ENCODE results near the gene SCN8A. TPM values are rescaled to one million over a fixed set of nuclear protein-coding genes. Genes with fewer than 3 reads are reported as not detected.
A peak's percentile ranks its signal among the peaks of the same experiment; 100 is the strongest.
"Not testable (repeated sequence)": the region's sequence is repeated elsewhere in the genome, so short reads cannot be mapped to it uniquely, and the experiment has no call there.

The SCN8A gene
- 0.26 TPM for polyA plus RNA-seq (2013)

DNA sequence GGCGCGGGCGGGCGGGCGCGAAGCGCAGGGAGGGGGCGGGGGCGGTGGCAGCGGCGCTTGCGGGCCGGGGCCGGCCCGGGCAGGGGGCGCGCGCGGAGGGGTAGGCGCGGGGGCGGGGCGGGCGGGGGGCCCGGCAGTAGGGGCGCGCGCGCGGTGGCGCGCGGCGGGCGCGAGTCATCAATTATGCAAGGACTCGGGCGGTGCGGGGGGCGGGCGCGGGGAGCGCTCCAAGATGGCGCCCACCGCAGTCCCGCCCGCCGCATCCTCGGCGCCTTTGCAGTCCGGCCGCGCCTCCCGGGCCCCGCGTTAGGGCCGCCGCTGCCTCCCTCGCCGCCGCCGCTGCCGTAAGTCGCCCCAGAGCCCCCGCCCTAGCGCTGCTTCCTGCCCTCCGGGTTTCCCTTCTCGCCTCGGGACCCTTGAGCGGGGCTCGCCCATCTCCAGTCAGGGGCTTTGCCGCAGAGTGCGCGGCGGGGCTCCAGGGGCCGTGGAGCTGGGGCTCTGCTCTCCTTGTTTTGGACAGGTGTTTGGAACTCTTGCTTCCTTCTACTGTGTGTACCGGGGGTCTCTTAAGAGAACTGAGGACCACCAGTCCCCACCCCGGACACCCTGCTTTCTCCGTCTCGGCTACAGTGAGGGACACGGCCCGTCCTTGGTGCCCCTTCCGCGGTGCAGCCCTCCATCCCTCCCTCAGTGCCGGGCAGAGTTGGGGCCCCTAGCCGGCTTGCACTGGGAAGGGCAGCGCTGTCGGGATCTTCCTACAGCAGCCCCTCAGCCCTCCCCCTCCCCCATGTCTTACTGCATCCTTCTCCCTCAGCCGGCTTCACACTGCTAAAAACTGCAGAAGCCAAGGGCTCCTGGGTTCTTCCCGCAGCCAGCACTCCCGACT lies at the start of gene SCN8A:
TSS of gene SCN8A (plus strand) at position 218 of the 886 bp plus-strand sequence. CDS start 71,585 bp downstream, outside the sequence.
- Histone ChIP-seq H3K27ac (ENCODE audit: insufficient read depth in 1 of 2, low read depth in 1 of 2, low read length in 2 of 2, poor library complexity in 1 of 2, severe bottlenecking in 2 of 2) (no peak within 1 kb of the TSS), H3K4me1 (ENCODE audit: control extremely low read depth in 1 of 4, control insufficient read depth in 4 of 4, insufficient read depth in 4 of 4, low read length in 3 of 4) (peaks cover 3 to 16% (median 12%) of the 10 kb centered on the region in 4 experiments), H3K27me3 (replicated peaks in 2 of 5; ENCODE audit: control insufficient read depth in 4 of 5, insufficient read depth in 5 of 5, low read length in 4 of 5) (peaks cover 11 to 36% (median 23%) of the 10 kb centered on the region in 5 experiments), H3K9me3 (ENCODE audit: control extremely low read depth in 1 of 5, control insufficient read depth in 4 of 5, insufficient read depth in 2 of 5, low read depth in 1 of 5, low read length in 4 of 5) (no peaks in the 10 kb centered on the region), H3K36me3 (ENCODE audit: control insufficient read depth in 4 of 4, insufficient read depth in 4 of 4, low read length in 3 of 4) (no peaks in the 10 kb centered on the region), H3K4me3 (ENCODE audit: control insufficient read depth in 1 of 7, extremely low read depth in 1 of 7, insufficient read depth in 4 of 7, low read depth in 2 of 7, low read length in 6 of 7) (peak within 1 kb of the TSS; percentile 29 to 78 (median 65))
- peak; percentile 46 to 72 (median 63) for DNase-seq
- ChIA-PET POLR2A (interaction anchor here (0.6 to 0.7 kb wide), 2 partner anchors 165 to 274 kb away, joined by 3 to 4 read pairs; no protein-coding TSS in a partner anchor), CTCF (interaction anchor here (0.7 to 1.6 kb wide), 2 partner anchors 21 to 63 kb away, joined by 3 to 4 read pairs; no protein-coding TSS in a partner anchor)
- WGBS (ENCODE audit: insufficient coverage), result under 1% methylated on average over 57 of the region's 91 CpGs

DNA sequence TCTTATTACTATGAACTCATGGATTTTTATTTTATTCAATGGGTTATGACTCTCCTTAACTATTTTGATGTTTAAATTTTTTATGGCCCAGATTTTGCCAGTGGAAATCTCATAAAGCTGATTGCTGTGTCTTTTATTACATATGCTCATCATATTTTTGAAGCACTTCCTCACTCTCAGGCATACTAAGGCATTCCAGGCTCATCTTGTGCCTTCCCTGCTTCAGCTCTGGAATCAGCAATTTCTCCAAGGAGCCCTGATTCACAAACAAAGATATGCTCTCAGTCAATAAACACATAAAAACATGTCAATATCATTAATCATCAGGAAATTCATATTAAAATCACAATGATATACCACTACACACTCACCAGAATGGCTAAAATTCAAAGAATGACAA lies 44.9 kb upstream of the SCN8A start:
- H3K9me3 ChIP-seq (ENCODE audit: control extremely low read depth in 1 of 5, control insufficient read depth in 4 of 5, insufficient read depth in 2 of 5, low read depth in 1 of 5, low read length in 4 of 5), result no peaks in the 10 kb centered on the region
- no peak overlapping the region for H3K4me3 ChIP-seq (ENCODE audit: control insufficient read depth in 1 of 7, extremely low read depth in 1 of 7, insufficient read depth in 4 of 7, low read depth in 2 of 7, low read length in 6 of 7)
- no peak overlapping the region for H3K27ac ChIP-seq (ENCODE audit: insufficient read depth in 1 of 2, low read depth in 1 of 2, low read length in 2 of 2, poor library complexity in 1 of 2, severe bottlenecking in 2 of 2)
- no peaks in the 10 kb centered on the region for H3K36me3 ChIP-seq (ENCODE audit: control insufficient read depth in 4 of 4, insufficient read depth in 4 of 4, low read length in 3 of 4)
- H3K27me3 ChIP-seq (replicated peaks in 2 of 5; ENCODE audit: control insufficient read depth in 4 of 5, insufficient read depth in 5 of 5, low read length in 4 of 5), result no peaks in the 10 kb centered on the region
- H3K4me1 ChIP-seq (ENCODE audit: control extremely low read depth in 1 of 4, control insufficient read depth in 4 of 4, insufficient read depth in 4 of 4, low read length in 3 of 4), result no peaks in the 10 kb centered on the region
- DNase-seq, result no peak
- POLR2A ChIA-PET, result no interaction called here
- CTCF ChIA-PET, result interaction anchor here (1.2 kb wide), 1 partner anchor 14 kb away, joined by 6 read pairs; no protein-coding TSS in a partner anchor

DNA sequence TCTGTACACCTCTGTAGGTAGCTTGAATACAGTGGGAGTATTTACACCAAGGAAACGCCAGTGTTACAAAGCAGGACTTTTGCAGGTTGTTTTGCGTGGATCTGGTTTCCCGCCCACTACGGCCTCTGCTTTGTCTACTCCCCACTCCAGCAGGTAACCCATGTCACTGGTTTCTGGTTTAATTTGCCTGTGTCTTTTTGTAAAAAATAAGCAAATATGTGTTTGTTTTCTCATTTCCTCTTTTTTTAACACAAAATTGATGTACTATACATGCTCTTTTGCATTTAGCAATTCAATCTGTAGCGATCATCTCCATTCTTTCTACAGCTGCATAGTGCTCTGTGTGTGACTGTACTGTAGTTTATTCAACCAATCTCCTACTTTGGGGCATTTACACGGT lies 43.4 kb upstream of the SCN8A start:
- CTCF ChIA-PET, result no interaction called here
- POLR2A ChIA-PET, result no interaction called here
- Histone ChIP-seq H3K36me3 (ENCODE audit: control insufficient read depth in 4 of 4, insufficient read depth in 4 of 4, low read length in 3 of 4) (no peaks in the 10 kb centered on the region), H3K9me3 (ENCODE audit: control extremely low read depth in 1 of 5, control insufficient read depth in 4 of 5, insufficient read depth in 2 of 5, low read depth in 1 of 5, low read length in 4 of 5) (no peaks in the 10 kb centered on the region), H3K27me3 (replicated peaks in 2 of 5; ENCODE audit: control insufficient read depth in 4 of 5, insufficient read depth in 5 of 5, low read length in 4 of 5) (peaks cover 0 to 4% (median 0%) of the 10 kb centered on the region in 5 experiments), H3K27ac (ENCODE audit: insufficient read depth in 1 of 2, low read depth in 1 of 2, low read length in 2 of 2, poor library complexity in 1 of 2, severe bottlenecking in 2 of 2) (no peak overlapping the region), H3K4me1 (ENCODE audit: control extremely low read depth in 1 of 4, control insufficient read depth in 4 of 4, insufficient read depth in 4 of 4, low read length in 3 of 4) (no peaks in the 10 kb centered on the region), H3K4me3 (ENCODE audit: control insufficient read depth in 1 of 7, extremely low read depth in 1 of 7, insufficient read depth in 4 of 7, low read depth in 2 of 7, low read length in 6 of 7) (no peak overlapping the region)
- 96% methylated on average over 4 of the region's 6 CpGs for WGBS (ENCODE audit: insufficient coverage)
- no peak for DNase-seq

DNA sequence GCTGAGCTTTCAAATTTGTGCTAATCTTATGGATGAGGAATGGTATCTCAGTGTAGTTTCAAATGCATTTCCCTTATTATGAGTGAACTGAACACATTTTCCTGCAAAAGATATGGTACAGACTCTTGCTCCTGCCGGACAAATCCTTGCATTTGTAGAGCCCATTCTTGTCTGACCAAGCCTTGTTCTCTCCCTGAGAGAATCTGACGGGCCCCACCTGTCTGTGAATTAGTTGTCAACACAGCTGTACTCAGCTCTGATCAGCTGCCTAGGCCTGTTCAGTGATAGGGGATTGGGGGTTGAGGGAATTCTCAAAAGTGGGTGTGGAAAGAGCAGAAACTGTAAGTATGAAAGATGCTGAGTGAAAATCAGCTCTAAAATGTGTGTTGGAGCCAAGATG lies 42.8 kb upstream of the SCN8A start:
- H3K36me3 ChIP-seq (ENCODE audit: control insufficient read depth in 4 of 4, insufficient read depth in 4 of 4, low read length in 3 of 4), result no peaks in the 10 kb centered on the region
- ChIA-PET POLR2A (no interaction called here), CTCF (no interaction called here)
- 97% methylated on average over 2 of the region's 2 CpGs for WGBS (ENCODE audit: insufficient coverage)
- no peak overlapping the region for H3K27ac ChIP-seq (ENCODE audit: insufficient read depth in 1 of 2, low read depth in 1 of 2, low read length in 2 of 2, poor library complexity in 1 of 2, severe bottlenecking in 2 of 2)
- peaks cover 0 to 4% (median 0%) of the 10 kb centered on the region in 5 experiments for H3K27me3 ChIP-seq (replicated peaks in 2 of 5; ENCODE audit: control insufficient read depth in 4 of 5, insufficient read depth in 5 of 5, low read length in 4 of 5)
- no peak for DNase-seq
- no peaks in the 10 kb centered on the region for H3K4me1 ChIP-seq (ENCODE audit: control extremely low read depth in 1 of 4, control insufficient read depth in 4 of 4, insufficient read depth in 4 of 4, low read length in 3 of 4)
- no peak overlapping the region for H3K4me3 ChIP-seq (ENCODE audit: control insufficient read depth in 1 of 7, extremely low read depth in 1 of 7, insufficient read depth in 4 of 7, low read depth in 2 of 7, low read length in 6 of 7)
- H3K9me3 ChIP-seq (ENCODE audit: control extremely low read depth in 1 of 5, control insufficient read depth in 4 of 5, insufficient read depth in 2 of 5, low read depth in 1 of 5, low read length in 4 of 5), result peaks cover 0 to 3% (median 0%) of the 10 kb centered on the region in 5 experiments

DNA sequence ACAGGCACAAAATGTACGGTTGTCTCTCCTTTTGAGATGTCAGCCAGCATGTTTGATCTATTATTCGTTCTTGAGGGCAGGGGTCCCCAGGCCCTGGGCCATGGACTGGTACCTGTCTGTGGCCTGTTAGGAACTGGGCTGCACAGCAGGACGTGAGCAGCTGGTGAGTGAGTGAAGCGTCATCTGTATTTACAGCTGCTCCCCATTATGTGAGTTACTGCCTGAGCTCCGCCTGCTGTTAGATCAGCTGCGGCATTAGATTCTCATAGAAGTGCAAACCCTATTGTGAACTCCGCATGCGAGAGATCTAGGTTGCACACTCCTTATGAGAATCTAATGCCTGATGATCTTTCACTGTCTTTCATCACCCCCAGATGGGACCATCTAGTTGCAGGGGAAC lies 41.4 kb upstream of the SCN8A start:
- Histone ChIP-seq H3K9me3 (ENCODE audit: control extremely low read depth in 1 of 5, control insufficient read depth in 4 of 5, insufficient read depth in 2 of 5, low read depth in 1 of 5, low read length in 4 of 5) (peaks cover 0 to 11% (median 2%) of the 10 kb centered on the region in 5 experiments), H3K27ac (ENCODE audit: insufficient read depth in 1 of 2, low read depth in 1 of 2, low read length in 2 of 2, poor library complexity in 1 of 2, severe bottlenecking in 2 of 2) (no peak overlapping the region), H3K4me1 (ENCODE audit: control extremely low read depth in 1 of 4, control insufficient read depth in 4 of 4, insufficient read depth in 4 of 4, low read length in 3 of 4) (no peaks in the 10 kb centered on the region), H3K27me3 (replicated peaks in 2 of 5; ENCODE audit: control insufficient read depth in 4 of 5, insufficient read depth in 5 of 5, low read length in 4 of 5) (peaks cover 0 to 4% (median 0%) of the 10 kb centered on the region in 5 experiments), H3K36me3 (ENCODE audit: control insufficient read depth in 4 of 4, insufficient read depth in 4 of 4, low read length in 3 of 4) (no peaks in the 10 kb centered on the region), H3K4me3 (ENCODE audit: control insufficient read depth in 1 of 7, extremely low read depth in 1 of 7, insufficient read depth in 4 of 7, low read depth in 2 of 7, low read length in 6 of 7) (no peak overlapping the region)
- 100% methylated on average over 6 of the region's 8 CpGs for WGBS (ENCODE audit: insufficient coverage)
- ChIA-PET CTCF (interaction anchor here (1.1 to 1.2 kb wide), 3 partner anchors 10 to 126 kb away, joined by 3 to 4 read pairs (median 3); no protein-coding TSS in a partner anchor), POLR2A (no interaction called here)
- DNase-seq, result no peak

DNA sequence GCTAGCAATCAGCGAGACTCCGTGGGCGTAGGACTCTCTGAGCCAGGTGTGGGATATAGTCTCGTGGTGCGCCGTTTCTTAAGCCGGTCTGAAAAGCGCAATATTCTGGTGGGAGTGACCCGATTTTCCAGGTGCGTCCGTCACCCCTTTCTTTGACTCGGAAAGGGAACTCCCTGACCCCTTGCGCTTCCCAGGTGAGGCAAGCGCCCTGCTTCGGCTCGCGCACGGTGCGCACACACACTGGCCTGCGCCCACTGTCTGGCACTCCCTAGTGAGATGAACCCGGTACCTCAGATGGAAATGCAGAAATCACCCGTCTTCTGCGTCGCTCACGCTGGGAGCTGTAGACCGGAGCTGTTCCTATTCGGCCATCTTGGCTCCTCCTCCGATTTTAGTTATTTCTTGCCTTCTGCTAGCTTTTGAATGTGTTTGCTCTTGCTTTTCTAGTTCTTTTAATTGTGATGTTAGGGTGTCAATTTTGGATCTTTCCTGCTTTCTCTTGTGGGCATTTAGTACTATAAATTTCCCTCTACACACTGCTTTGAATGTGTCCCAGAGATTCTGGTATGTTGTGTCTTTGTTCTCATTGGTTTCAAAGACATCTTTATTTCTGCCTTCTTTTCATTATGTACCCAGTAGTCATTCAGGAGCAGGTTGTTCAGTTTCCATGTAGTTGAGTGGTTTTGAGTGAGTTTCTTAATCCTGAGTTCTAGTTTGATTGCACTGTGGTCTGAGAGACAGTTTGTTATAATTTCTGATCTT lies 22.6 kb upstream of the SCN8A start:
- CTCF ChIA-PET; H3K27ac ChIP-seq (ENCODE audit: insufficient read depth in 1 of 2, low read depth in 1 of 2, low read length in 2 of 2, poor library complexity in 1 of 2, severe bottlenecking in 2 of 2); H3K4me3 ChIP-seq (ENCODE audit: control insufficient read depth in 1 of 7, extremely low read depth in 1 of 7, insufficient read depth in 4 of 7, low read depth in 2 of 7, low read length in 6 of 7); H3K27me3 ChIP-seq (replicated peaks in 2 of 5; ENCODE audit: control insufficient read depth in 4 of 5, insufficient read depth in 5 of 5, low read length in 4 of 5); H3K36me3 ChIP-seq (ENCODE audit: control insufficient read depth in 4 of 4, insufficient read depth in 4 of 4, low read length in 3 of 4); H3K4me1 ChIP-seq (ENCODE audit: control extremely low read depth in 1 of 4, control insufficient read depth in 4 of 4, insufficient read depth in 4 of 4, low read length in 3 of 4); DNase-seq; H3K9me3 ChIP-seq (ENCODE audit: control extremely low read depth in 1 of 5, control insufficient read depth in 4 of 5, insufficient read depth in 2 of 5, low read depth in 1 of 5, low read length in 4 of 5); POLR2A ChIA-PET: not testable (repeated sequence)
- no CpG with 5 or more reads among the region's 28 CpGs for WGBS (ENCODE audit: insufficient coverage)

Measured in common myeloid progenitor, CD34-positive (primary cell).